ENCODE data around the gene ZWILCH.
"Not testable (repeated sequence)": the region's sequence is repeated elsewhere in the genome, so short reads cannot be mapped to it uniquely, and the experiment has no call there.

The ZWILCH gene

DNA sequence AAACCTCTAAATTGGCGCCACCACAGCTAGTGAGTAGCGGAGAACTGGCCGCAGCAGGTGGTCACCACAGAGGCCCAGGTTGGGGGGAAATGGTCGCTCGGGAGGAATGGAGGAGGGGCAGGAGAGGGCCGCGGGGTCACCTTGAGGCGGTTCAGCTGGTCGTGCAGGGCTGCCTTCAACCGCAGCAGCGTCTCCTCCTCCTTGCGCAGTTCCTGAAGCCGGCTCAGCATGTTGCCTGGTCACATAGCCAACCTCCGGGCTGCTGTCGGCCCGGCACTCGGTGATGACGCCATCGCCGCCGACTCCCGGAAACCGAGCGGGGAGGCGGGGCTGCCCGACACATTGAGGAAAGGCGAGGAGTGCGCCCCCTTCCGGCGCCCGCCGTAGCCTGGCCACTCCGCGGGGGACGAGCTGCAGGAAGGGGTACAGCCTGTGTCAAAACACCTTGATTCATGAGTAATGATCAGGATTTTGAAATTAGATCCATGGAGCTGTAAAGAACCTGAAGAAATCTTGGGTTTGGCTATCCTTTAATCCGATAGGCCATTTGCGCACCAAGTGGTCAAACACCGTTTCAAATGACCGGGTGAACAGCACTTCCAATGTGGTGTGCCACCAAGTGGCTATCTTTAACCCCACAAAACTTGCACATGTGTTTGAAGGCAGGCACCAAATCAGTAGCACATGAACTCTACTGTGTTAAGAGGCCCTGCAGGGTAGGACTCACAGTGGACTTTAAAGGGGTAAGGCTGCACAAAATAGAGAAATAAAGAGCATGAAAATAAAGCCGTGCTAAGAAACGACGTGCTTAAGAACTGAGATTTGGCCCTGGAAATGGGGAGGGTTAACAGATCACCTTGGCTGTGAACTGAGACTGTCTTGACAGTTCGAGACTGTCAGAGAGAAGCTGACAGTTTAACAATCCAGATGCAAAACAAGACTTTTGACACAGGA, 7.3 kb upstream of the ZWILCH start, which contains the start of gene SNAPC5:
TSS of gene SNAPC5 (minus strand) at position 261 of the 954 bp plus-strand sequence. CDS start at position 230, 31 bp downstream.
- H2AFZ ChIP-seq (ENCODE audit: low read depth, low read length): peak within 1 kb of the TSS; percentile 73

DNA sequence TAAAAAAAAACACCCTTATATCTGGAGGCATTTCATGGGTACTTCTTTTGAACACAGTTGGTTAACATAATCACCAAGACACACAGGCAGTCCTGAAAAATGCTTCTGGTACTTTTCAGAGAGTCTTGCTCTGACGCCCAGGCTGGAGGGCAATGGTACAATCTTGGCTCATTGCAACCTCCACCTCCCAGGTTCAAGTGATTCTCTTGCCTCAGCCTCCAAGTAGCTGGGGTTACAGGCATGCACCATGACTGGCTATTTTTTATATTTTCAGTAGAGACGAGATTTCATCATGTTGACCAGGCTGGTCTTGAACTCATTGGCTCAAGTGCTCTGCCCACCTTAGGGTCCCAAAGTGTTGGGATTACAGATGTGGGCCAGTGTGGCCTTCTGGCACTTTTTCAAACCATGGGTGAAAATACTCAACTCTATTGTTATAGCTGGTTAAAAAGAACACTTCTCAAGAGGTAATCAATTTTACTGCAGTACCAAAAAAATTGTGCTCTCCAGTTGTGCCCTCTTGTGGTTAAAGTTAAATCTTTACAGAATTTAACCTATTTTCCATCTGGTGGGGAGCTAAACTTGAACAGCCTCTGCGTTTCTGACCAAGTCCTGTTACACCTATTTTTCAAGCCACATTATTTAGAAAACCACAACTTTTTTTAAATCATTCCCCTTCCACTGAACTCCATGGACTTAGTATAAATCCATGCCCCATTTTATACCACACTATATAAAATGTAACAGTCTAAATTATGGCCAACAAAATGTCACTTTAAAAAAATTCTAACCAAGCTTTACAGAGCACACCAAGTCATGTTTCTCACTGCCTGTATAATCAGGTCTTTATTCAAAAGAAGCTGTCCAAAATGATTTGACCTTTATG, 6.4 kb upstream of the ZWILCH start:
- no peak for ATAC-seq (ENCODE audit: insufficient read depth, low read depth)
- Histone ChIP-seq H3K9ac (ENCODE audit: low read depth, low read length) (no peak overlapping the region), H4K20me1 (ENCODE audit: insufficient read depth, low read length) (peaks cover 18% of the 10 kb centered on the region), H2AFZ (ENCODE audit: low read depth, low read length) (no peak overlapping the region), H3K27me3 (ENCODE audit: insufficient read depth, low read length, poor library complexity) (no peaks in the 10 kb centered on the region), H3K4me1 (ENCODE audit: insufficient read depth, low read length) (peaks cover 43% of the 10 kb centered on the region), H3K9me3 (ENCODE audit: insufficient read depth, low read length, severe bottlenecking) (no peaks in the 10 kb centered on the region), H3K27ac (ENCODE audit: low read length) (peak overlapping the region; percentile 64), H3K79me2 (ENCODE audit: insufficient read depth, low read length) (peaks cover 67% of the 10 kb centered on the region), H3K4me3 (ENCODE audit: low read depth in 1 of 2, low read length in 2 of 2) (no peak overlapping the region), H3K36me3 (ENCODE audit: insufficient read depth, low read length) (peaks cover 89% of the 10 kb centered on the region), H3K4me2 (ENCODE audit: insufficient read depth, low read length) (no peak overlapping the region; the same call in 1 of the 2 replicates)
- no peak for DNase-seq
- no peak for TF ChIP-seq EZH2 (IDR thresholded peaks at IDR 0.05; ENCODE audit: borderline replicate concordance, low read depth, low read length, severe bottlenecking)
- TF ChIP-seq, protein P1, sequence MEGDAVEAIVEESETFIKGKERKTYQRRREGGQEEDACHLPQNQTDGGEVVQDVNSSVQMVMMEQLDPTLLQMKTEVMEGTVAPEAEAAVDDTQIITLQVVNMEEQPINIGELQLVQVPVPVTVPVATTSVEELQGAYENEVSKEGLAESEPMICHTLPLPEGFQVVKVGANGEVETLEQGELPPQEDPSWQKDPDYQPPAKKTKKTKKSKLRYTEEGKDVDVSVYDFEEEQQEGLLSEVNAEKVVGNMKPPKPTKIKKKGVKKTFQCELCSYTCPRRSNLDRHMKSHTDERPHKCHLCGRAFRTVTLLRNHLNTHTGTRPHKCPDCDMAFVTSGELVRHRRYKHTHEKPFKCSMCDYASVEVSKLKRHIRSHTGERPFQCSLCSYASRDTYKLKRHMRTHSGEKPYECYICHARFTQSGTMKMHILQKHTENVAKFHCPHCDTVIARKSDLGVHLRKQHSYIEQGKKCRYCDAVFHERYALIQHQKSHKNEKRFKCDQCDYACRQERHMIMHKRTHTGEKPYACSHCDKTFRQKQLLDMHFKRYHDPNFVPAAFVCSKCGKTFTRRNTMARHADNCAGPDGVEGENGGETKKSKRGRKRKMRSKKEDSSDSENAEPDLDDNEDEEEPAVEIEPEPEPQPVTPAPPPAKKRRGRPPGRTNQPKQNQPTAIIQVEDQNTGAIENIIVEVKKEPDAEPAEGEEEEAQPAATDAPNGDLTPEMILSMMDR (IDR thresholded peaks at IDR 0.05; ENCODE audit: borderline replicate concordance, extremely low read depth, low read length, poor library complexity, severe bottlenecking): peak; percentile 52

More for the DNA sequence above, 7.3 kb upstream of the ZWILCH start, which contains the start of gene SNAPC5:
- H3K36me3 ChIP-seq (ENCODE audit: insufficient read depth, low read length): peaks cover 87% of the 10 kb centered on the region
- peak within 1 kb of the TSS; percentile 71 for H3K9ac ChIP-seq (ENCODE audit: low read depth, low read length)
- peak; percentile 90 for ATAC-seq (ENCODE audit: insufficient read depth, low read depth)
- H3K4me1 ChIP-seq (ENCODE audit: insufficient read depth, low read length): peaks cover 33% of the 10 kb centered on the region
- H3K27me3 ChIP-seq (ENCODE audit: insufficient read depth, low read length, poor library complexity): no peaks in the 10 kb centered on the region
- H3K4me2 ChIP-seq (ENCODE audit: insufficient read depth, low read length): peak within 1 kb of the TSS; percentile 96
- H3K9me3 ChIP-seq (ENCODE audit: insufficient read depth, low read length, severe bottlenecking): no peaks in the 10 kb centered on the region
- H3K79me2 ChIP-seq (ENCODE audit: insufficient read depth, low read length): peaks cover 58% of the 10 kb centered on the region
- peak; percentile 95 for DNase-seq
- peak within 1 kb of the TSS; percentile 74 to 83 for H3K4me3 ChIP-seq (ENCODE audit: low read depth in 1 of 2, low read length in 2 of 2)
- peak within 1 kb of the TSS; percentile 77 for H3K27ac ChIP-seq (ENCODE audit: low read length)
- TF ChIP-seq, protein P1 (IDR thresholded peaks at IDR 0.05; ENCODE audit: borderline replicate concordance, extremely low read depth, low read length, poor library complexity, severe bottlenecking): peak; percentile 96
- TF ChIP-seq EZH2 (IDR thresholded peaks at IDR 0.05; ENCODE audit: borderline replicate concordance, low read depth, low read length, severe bottlenecking): no peak
- H4K20me1 ChIP-seq (ENCODE audit: insufficient read depth, low read length): peaks cover 10% of the 10 kb centered on the region; the same call in 1 of the 2 replicates

DNA sequence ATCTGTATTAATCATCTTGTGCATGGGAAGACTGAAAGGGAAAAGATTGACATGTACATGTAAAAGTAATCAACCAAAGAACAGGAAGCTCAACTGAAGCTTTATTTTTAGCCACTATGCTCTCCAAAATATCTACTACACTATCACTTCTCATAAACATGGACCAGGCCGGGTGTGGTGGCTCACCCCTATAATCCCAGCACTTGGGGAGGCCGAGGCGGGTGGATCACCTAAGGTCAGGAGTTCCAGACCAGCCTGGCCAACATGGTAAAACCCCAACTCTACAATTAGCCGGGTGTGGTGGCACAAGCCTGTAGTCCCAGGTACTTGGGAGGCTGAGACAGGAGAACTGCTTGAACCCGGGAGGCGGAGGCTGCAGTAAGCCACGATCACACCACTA, 4.8 kb upstream of the ZWILCH start:
- peaks cover 20% of the 10 kb centered on the region for H4K20me1 ChIP-seq (ENCODE audit: insufficient read depth, low read length)
- not testable (repeated sequence) for ATAC-seq (ENCODE audit: insufficient read depth, low read depth); H3K4me3 ChIP-seq (ENCODE audit: low read depth in 1 of 2, low read length in 2 of 2); DNase-seq; H3K9me3 ChIP-seq (ENCODE audit: insufficient read depth, low read length, severe bottlenecking); H3K27ac ChIP-seq (ENCODE audit: low read length); H3K9ac ChIP-seq (ENCODE audit: low read depth, low read length); H2AFZ ChIP-seq (ENCODE audit: low read depth, low read length); H3K27me3 ChIP-seq (ENCODE audit: insufficient read depth, low read length, poor library complexity); H3K4me2 ChIP-seq (ENCODE audit: insufficient read depth, low read length)
- H3K36me3 ChIP-seq (ENCODE audit: insufficient read depth, low read length): peaks cover 78% of the 10 kb centered on the region
- peaks cover 69% of the 10 kb centered on the region for H3K79me2 ChIP-seq (ENCODE audit: insufficient read depth, low read length)
- H3K4me1 ChIP-seq (ENCODE audit: insufficient read depth, low read length): peaks cover 42% of the 10 kb centered on the region
